Caco-2 (cell line): ENCODE measurements around the gene COMMD10. TPM values are rescaled to one million over a fixed set of nuclear protein-coding genes. Genes with fewer than 3 reads are reported as not detected.

Source experiments
- BruUV-seq: library from RNA; stranded (reverse); fragments of 400-500 nt; replicated peaks from 2 replicates; lab custom pipeline; 2021; lab: Mats Ljungman, UMichigan
- CTCF ChIA-PET: fragments of 300-600 bp; sonication (Branson Sonifier 250); formaldehyde crosslinking; loops from one replicate; lab custom pipeline; 2022; ENCODE audit warnings: antibody characterized with exemption; lab: Charles Lee
- POLR2A ChIA-PET: fragments of 300-600 bp; sonication (Branson Sonifier 250); formaldehyde crosslinking; loops from one replicate; lab custom pipeline; 2022; ENCODE audit warnings: antibody characterized with exemption; lab: Charles Lee
- DNase-seq, 2 experiments: peaks; one replicate each; pipeline versions ENCODE4 v3.0.0 to v3.0.0-alpha.2; 2020 to 2022
- H3K27me3 ChIP-seq: replicated peaks from 2 replicates; pipeline ENCODE4 v1.6.0; 2011; ENCODE audit warnings: low read length; ENCODE audit not compliant: control insufficient read depth, insufficient read depth
- H3K36me3 ChIP-seq: 2 replicates; pipeline ENCODE4 v1.5.1; 2011; ENCODE audit warnings: low read length; ENCODE audit not compliant: control insufficient read depth, insufficient read depth
- H3K4me1 ChIP-seq: fragments of 250-450 bp; sonication (Bioruptor Pico); 2 replicates; pipeline ENCODE4 v1.5.1; 2020; ENCODE audit warnings: mild to moderate bottlenecking
- H3K4me3 ChIP-seq: 2 replicates; pipeline ENCODE4 v1.5.1; 2011; ENCODE audit warnings: low read depth, mild to moderate bottlenecking, control low read depth, low read length
- H3K9me3 ChIP-seq: fragments of 250-450 bp; sonication (Bioruptor Pico); 2 replicates; pipeline ENCODE4 v1.5.1; 2020; ENCODE audit warnings: mild to moderate bottlenecking, moderate library complexity
- H3K27ac Mint-ChIP-seq: one replicate; pipeline ENCODE4 v1.8.0; 2022; ENCODE audit warnings: mixed read lengths; ENCODE audit not compliant: unreplicated experiment
- H3K27me3 Mint-ChIP-seq: one replicate; pipeline ENCODE4 v1.8.0; 2022; ENCODE audit warnings: mixed read lengths; ENCODE audit not compliant: insufficient read depth, unreplicated experiment
- H3K36me3 Mint-ChIP-seq: one replicate; pipeline ENCODE4 v1.8.0; 2022; ENCODE audit warnings: mild to moderate bottlenecking, mixed read lengths; ENCODE audit not compliant: insufficient read depth, unreplicated experiment
- H3K4me1 Mint-ChIP-seq: one replicate; pipeline ENCODE4 v1.8.0; 2022; ENCODE audit warnings: low read depth, mixed read lengths; ENCODE audit not compliant: unreplicated experiment
- H3K4me3 Mint-ChIP-seq: one replicate; pipeline ENCODE4 v1.8.0; 2022; ENCODE audit warnings: mild to moderate bottlenecking, moderate library complexity, mixed read lengths; ENCODE audit not compliant: unreplicated experiment
- H3K9me3 Mint-ChIP-seq: one replicate; pipeline ENCODE4 v1.8.0; 2022; ENCODE audit warnings: mixed read lengths; ENCODE audit not compliant: unreplicated experiment
- intact Hi-C: fragments of 100-400 bp; cut with micrococcal nuclease; formaldehyde crosslinking; loops from one replicate; pipeline ENCODE4 v1.10.0; 2022; ENCODE audit not compliant: unreplicated experiment
- total RNA-seq: library from RNA; stranded (reverse); gene quantifications from 2 replicates; pipeline ENCODE4 v1.2.3, GENCODE V29; 2022
- TF ChIP-seq, protein P1 (sequence below), 2 experiments: fragments of 200-600 bp in 1 of 2; IDR thresholded peaks; 1 replicate in 1 of 2; 2 replicates in 1 of 2; pipeline versions ENCODE4 v1.5.1 to v1.8.0; 2011 to 2022; ENCODE audit warnings: antibody characterized with exemption in 1 of 2, control low read depth in 1 of 2, inconsistent platforms in 1 of 2, low read depth in 1 of 2, low read length in 1 of 2, mild to moderate bottlenecking in 1 of 2, moderate library complexity in 1 of 2; ENCODE audit not compliant: insufficient read depth in 1 of 2, severe bottlenecking in 1 of 2, unreplicated experiment in 1 of 2

The COMMD10 gene
- total RNA-seq, 1 experiment from 2014 or later, result 26.4 TPM

DNA sequence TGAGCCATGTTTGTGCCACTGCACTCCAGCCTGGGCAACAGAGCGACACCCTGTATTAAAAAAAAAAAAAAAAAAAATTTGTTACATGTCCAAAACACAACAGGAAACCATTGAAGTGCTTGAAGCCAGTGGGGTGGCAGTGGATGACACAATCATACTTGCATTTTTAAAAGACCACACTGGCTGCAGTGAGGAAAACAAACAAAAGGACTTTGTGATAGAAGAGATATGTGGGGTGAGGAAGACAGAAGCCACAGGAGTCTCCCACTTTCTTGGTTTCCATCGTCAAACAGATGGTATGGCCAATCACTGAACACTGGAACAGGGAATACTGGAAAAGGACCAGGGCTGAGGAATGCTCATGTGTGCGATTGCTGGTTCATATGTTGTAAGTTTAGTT, 20.9 kb upstream of the COMMD10 start:
- intact Hi-C loops, result no loop called here
- no peaks in the 10 kb centered on the region for H3K36me3 ChIP-seq
- POLR2A ChIA-PET, result no interaction called here
- Mint-ChIP-seq H3K27ac (no peak overlapping the region), H3K9me3 (no peaks in the 10 kb centered on the region), H3K4me1 (no peaks in the 10 kb centered on the region), H3K4me3 (no peak overlapping the region), H3K27me3 (peaks cover 13% of the 10 kb centered on the region), H3K36me3 (no peaks in the 10 kb centered on the region)
- H3K9me3 ChIP-seq, result no peaks in the 10 kb centered on the region
- no peaks in the 10 kb centered on the region for H3K4me1 ChIP-seq
- DNase-seq, result no peak
- no TSS peak for BruUV-seq
- TF ChIP-seq, protein P1, sequence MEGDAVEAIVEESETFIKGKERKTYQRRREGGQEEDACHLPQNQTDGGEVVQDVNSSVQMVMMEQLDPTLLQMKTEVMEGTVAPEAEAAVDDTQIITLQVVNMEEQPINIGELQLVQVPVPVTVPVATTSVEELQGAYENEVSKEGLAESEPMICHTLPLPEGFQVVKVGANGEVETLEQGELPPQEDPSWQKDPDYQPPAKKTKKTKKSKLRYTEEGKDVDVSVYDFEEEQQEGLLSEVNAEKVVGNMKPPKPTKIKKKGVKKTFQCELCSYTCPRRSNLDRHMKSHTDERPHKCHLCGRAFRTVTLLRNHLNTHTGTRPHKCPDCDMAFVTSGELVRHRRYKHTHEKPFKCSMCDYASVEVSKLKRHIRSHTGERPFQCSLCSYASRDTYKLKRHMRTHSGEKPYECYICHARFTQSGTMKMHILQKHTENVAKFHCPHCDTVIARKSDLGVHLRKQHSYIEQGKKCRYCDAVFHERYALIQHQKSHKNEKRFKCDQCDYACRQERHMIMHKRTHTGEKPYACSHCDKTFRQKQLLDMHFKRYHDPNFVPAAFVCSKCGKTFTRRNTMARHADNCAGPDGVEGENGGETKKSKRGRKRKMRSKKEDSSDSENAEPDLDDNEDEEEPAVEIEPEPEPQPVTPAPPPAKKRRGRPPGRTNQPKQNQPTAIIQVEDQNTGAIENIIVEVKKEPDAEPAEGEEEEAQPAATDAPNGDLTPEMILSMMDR (IDR thresholded peaks at IDR 0.05; ENCODE audit: insufficient read depth in 1 of 2, low read depth in 1 of 2, low read length in 1 of 2, severe bottlenecking in 1 of 2, unreplicated experiment in 1 of 2), result no peak
- CTCF ChIA-PET, result no interaction called here
- no peak overlapping the region for H3K4me3 ChIP-seq
- peaks cover 2% of the 10 kb centered on the region; the same call in 1 of the 2 replicates for H3K27me3 ChIP-seq

DNA sequence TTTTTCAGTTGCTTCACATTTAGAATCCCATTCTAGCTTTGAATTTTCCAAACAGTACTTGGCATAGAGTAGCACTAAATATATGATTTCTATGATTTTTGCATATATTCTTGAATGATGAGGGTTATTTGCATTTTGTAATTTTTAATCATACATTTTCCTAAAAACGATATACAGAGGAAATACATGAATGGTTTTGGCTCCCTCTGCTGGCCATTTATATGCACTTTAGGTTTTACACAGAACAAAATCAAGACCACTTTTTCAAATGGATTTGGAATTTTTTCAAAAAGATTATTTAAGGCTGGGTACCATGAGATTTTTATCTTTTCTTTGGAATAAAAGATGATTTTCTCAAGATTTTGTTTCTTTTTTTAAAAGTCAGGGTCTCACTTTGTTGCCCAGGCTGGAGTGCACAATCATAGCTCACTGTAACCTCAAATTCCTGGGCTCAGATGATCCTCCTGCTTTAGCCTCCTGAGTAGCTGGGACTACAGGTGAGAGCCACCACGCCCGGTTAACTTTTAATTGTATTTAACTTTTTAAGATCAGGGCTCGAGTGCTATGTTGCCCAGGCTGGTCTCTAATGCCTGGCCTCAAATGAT, 16.7 kb upstream of the COMMD10 start:
- DNase-seq, result peak in 1 of 2 experiments; percentile 19
- H3K4me3 Mint-ChIP-seq, result no peak overlapping the region
- Histone ChIP-seq H3K9me3 (no peaks in the 10 kb centered on the region), H3K36me3 (no peaks in the 10 kb centered on the region), H3K4me3 (no peak overlapping the region), H3K4me1 (no peaks in the 10 kb centered on the region), H3K27me3 (peaks cover 2% of the 10 kb centered on the region; the same call in 1 of the 2 replicates)
- no peaks in the 10 kb centered on the region for H3K4me1 Mint-ChIP-seq
- peaks cover 13% of the 10 kb centered on the region for H3K27me3 Mint-ChIP-seq
- H3K36me3 Mint-ChIP-seq, result no peaks in the 10 kb centered on the region
- no peaks in the 10 kb centered on the region for H3K9me3 Mint-ChIP-seq
- no peak overlapping the region for H3K27ac Mint-ChIP-seq
- ChIA-PET CTCF (interaction anchor here (0.6 kb wide), 1 partner anchor 229 kb away, joined by 3 read pairs; no protein-coding TSS in a partner anchor), POLR2A (no interaction called here)
- intact Hi-C loops, result loop anchor here (1.0 to 2.0 kb wide), 4 partner anchors 89 to 434 kb away; no protein-coding TSS in a partner anchor
- BruUV-seq, result no TSS peak
- TF ChIP-seq, protein P1 (IDR thresholded peaks at IDR 0.05; ENCODE audit: insufficient read depth in 1 of 2, low read depth in 1 of 2, low read length in 1 of 2, severe bottlenecking in 1 of 2, unreplicated experiment in 1 of 2), result peak; percentile 55 to 74

DNA sequence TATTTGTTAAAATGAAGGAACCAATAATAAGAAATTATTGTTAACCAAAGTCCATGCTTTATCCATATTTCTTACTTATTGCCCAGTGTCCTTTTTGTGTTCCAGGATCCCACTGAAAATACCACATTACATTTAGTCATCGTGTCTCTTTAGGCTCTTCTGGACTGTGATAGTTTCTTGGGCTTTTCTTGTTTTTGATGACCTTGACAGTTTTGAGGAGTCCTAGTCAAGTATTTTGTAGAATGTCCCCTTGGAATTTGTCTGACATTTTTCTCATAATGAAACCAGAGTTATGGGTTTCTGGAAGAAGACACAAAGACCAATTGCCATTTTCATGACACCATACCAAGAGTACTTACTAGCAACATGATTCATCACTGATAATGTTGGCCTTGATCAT, 13.6 kb upstream of the COMMD10 start:
- peaks cover 11% of the 10 kb centered on the region for H3K27me3 Mint-ChIP-seq
- no peaks in the 10 kb centered on the region for H3K9me3 ChIP-seq
- H3K4me3 ChIP-seq, result no peak overlapping the region
- POLR2A ChIA-PET, result no interaction called here
- CTCF ChIA-PET, result no interaction called here
- H3K36me3 Mint-ChIP-seq, result no peaks in the 10 kb centered on the region
- no peak for DNase-seq
- no TSS peak for BruUV-seq
- TF ChIP-seq, protein P1 (IDR thresholded peaks at IDR 0.05; ENCODE audit: insufficient read depth in 1 of 2, low read depth in 1 of 2, low read length in 1 of 2, severe bottlenecking in 1 of 2, unreplicated experiment in 1 of 2), result no peak
- H3K4me3 Mint-ChIP-seq, result no peak overlapping the region
- H3K9me3 Mint-ChIP-seq, result no peaks in the 10 kb centered on the region
- H3K4me1 Mint-ChIP-seq, result peaks cover 6% of the 10 kb centered on the region
- intact Hi-C loops, result no loop called here
- H3K36me3 ChIP-seq, result no peaks in the 10 kb centered on the region
- H3K4me1 ChIP-seq, result no peaks in the 10 kb centered on the region
- H3K27me3 ChIP-seq, result peaks cover 2% of the 10 kb centered on the region; the same call in 1 of the 2 replicates
- no peak overlapping the region for H3K27ac Mint-ChIP-seq
